ENCODE results near the gene CRIM1. TPM values are rescaled to one million over a fixed set of nuclear protein-coding genes. Genes with fewer than 3 reads are reported as not detected.

Gene CRIM1
- total RNA-seq, 1 donor from 2014 or later, result 25.8 TPM

DNA sequence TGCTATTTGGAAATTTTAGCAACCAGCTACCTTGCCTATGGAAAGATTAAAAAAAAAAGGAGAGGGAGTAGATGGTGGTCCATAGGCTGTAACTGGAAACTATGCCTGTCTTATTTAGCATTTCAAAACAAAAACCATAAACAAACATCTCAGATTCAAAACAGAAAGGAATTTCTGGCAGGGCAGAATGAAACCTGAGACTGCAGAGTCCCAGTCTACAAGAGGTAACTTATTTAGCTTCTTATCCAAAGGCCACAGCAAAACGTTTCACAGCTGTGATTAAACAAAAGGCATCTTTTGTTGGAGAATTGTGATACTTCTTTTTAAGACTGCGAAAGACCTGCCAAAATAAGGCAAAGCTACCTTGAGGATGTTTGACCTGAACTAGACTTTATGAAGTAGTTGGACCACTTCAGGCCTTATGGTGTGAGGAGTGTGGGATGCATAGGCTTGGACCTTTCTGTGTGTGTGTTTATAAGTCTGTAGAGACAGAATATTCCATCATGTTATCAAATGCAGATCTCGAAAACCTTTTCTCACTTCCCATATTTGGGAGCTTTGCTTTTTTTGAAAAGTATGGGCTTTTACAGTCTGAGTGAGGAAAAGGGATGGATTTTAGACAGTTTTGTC, 11.0 kb downstream of the CRIM1 start:
- peaks cover 50% of the 10 kb centered on the region for H3K4me1 Mint-ChIP-seq (ENCODE audit: low read depth)
- H3K36me3 Mint-ChIP-seq (ENCODE audit: insufficient read depth), result no peaks in the 10 kb centered on the region
- no peaks in the 10 kb centered on the region for H3K9me3 Mint-ChIP-seq (ENCODE audit: low read depth)
- H3K27ac Mint-ChIP-seq, result no peak overlapping the region
- H3K27me3 Mint-ChIP-seq, result no peaks in the 10 kb centered on the region
- no peak overlapping the region for H3K4me3 Mint-ChIP-seq (ENCODE audit: low read depth)
- DNase-seq (ENCODE audit: low spot score, unreplicated experiment), result no peak
- no peak for TF ChIP-seq CTCF (IDR thresholded peaks at IDR 0.05; ENCODE audit: unreplicated experiment)

- Mint-ChIP-seq H3K9me3 (ENCODE audit: low read depth) (no peaks in the 10 kb centered on the region), H3K27ac (no peak overlapping the region), H3K27me3 (no peaks in the 10 kb centered on the region), H3K4me3 (ENCODE audit: low read depth) (no peak overlapping the region), H3K36me3 (ENCODE audit: insufficient read depth) (no peaks in the 10 kb centered on the region), H3K4me1 (ENCODE audit: low read depth) (peaks cover 47% of the 10 kb centered on the region)
- no peak for DNase-seq (ENCODE audit: low spot score, unreplicated experiment)
- TF ChIP-seq CTCF (IDR thresholded peaks at IDR 0.05; ENCODE audit: unreplicated experiment), result no peak
Measured at GRCh38 chr2:36367486-36367885, 11.9 kb downstream of the CRIM1 start.

DNA sequence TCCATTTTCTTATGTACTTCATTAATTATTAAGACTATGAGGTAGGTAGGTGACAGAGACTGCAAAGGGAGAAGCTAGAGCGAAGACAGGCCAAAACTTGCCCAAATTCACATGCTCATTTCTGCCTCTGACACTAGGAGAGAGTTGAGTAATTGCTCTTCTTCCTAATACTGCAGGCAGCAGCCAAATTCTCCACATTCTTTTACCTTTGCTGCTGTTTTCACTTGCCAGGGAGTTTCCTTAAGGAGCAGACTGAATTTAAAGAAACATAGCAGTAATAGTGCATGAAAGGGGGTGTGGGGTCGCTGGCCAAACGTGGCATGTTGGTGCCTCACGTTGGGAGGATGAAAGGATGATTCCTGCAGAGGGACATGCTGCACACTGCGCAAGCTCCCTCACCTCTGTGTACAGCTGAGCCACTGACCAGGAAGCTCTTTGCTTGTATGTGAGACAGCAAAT, 12.3 kb downstream of the CRIM1 start:
- Mint-ChIP-seq H3K4me3 (ENCODE audit: low read depth) (no peak overlapping the region), H3K27ac (peak overlapping the region; percentile 60), H3K4me1 (ENCODE audit: low read depth) (peaks cover 47% of the 10 kb centered on the region), H3K27me3 (no peaks in the 10 kb centered on the region), H3K9me3 (ENCODE audit: low read depth) (no peaks in the 10 kb centered on the region), H3K36me3 (ENCODE audit: insufficient read depth) (no peaks in the 10 kb centered on the region)
- no peak for DNase-seq (ENCODE audit: low spot score, unreplicated experiment)
- TF ChIP-seq CTCF (IDR thresholded peaks at IDR 0.05; ENCODE audit: unreplicated experiment), result no peak

GRCh38 chr2:36368438-36368837, 12.9 kb downstream of the CRIM1 start:
- H3K4me1 Mint-ChIP-seq (ENCODE audit: low read depth), result peaks cover 51% of the 10 kb centered on the region
- no peak overlapping the region for H3K4me3 Mint-ChIP-seq (ENCODE audit: low read depth)
- no peak for DNase-seq (ENCODE audit: low spot score, unreplicated experiment)
- H3K27ac Mint-ChIP-seq, result peak overlapping the region; percentile 60
- H3K27me3 Mint-ChIP-seq, result no peaks in the 10 kb centered on the region
- no peaks in the 10 kb centered on the region for H3K9me3 Mint-ChIP-seq (ENCODE audit: low read depth)
- TF ChIP-seq CTCF (IDR thresholded peaks at IDR 0.05; ENCODE audit: unreplicated experiment), result no peak
- no peaks in the 10 kb centered on the region for H3K36me3 Mint-ChIP-seq (ENCODE audit: insufficient read depth)

DNA sequence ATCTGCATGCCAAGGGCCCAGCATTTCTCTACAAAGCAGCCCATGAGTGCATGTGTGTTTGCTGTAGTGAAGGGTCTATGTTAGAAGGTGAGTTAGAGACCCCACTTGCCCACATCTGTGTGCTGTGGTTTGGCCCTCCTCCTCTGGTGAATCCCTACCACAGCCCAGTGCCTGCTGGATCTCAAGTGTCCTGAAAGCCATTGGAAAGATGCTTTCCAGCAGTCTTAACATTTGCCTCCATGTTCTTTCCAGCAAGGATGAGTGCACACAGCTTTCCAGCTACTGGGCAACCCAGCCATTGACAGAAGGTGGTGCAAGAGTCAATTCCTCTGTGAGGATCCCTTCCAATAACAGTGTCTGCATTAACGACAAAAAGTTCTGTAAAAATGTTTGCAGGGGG, 13.6 kb downstream of the CRIM1 start:
- H3K36me3 Mint-ChIP-seq (ENCODE audit: insufficient read depth), result no peaks in the 10 kb centered on the region
- H3K4me3 Mint-ChIP-seq (ENCODE audit: low read depth), result no peak overlapping the region
- H3K4me1 Mint-ChIP-seq (ENCODE audit: low read depth), result peaks cover 51% of the 10 kb centered on the region
- TF ChIP-seq CTCF (IDR thresholded peaks at IDR 0.05; ENCODE audit: unreplicated experiment), result no peak
- no peak for DNase-seq (ENCODE audit: low spot score, unreplicated experiment)
- H3K27me3 Mint-ChIP-seq, result no peaks in the 10 kb centered on the region
- H3K27ac Mint-ChIP-seq, result peak overlapping the region; percentile 5
- no peaks in the 10 kb centered on the region for H3K9me3 Mint-ChIP-seq (ENCODE audit: low read depth)

Measured in progenitor cell of endocrine pancreas (in vitro differentiated cells).